CD4-positive, alpha-beta T cell treated with Interleukin-6 at 100 ng/mL for 8 hours (primary cell): Measurements from ENCODE around the gene PIAS1.
"Not testable (repeated sequence)": the region's sequence is repeated elsewhere in the genome, so short reads cannot be mapped to it uniquely, and the experiment has no call there.

Experiments
- DNase-seq: peaks from one replicate; pipeline ENCODE4 v3.0.0-alpha.2; 2020; ENCODE audit warnings: mixed read lengths, low spot score

Gene PIAS1

GRCh38 chr15:68034719-68035293, 19.3 kb upstream of the PIAS1 start:
- DNase-seq = no peak

- no peak for DNase-seq
Measured at GRCh38 chr15:68038246-68038645, 15.9 kb upstream of the PIAS1 start.

- DNase-seq = no peak
Measured at GRCh38 chr15:68040144-68040543, 14.0 kb upstream of the PIAS1 start.

DNA sequence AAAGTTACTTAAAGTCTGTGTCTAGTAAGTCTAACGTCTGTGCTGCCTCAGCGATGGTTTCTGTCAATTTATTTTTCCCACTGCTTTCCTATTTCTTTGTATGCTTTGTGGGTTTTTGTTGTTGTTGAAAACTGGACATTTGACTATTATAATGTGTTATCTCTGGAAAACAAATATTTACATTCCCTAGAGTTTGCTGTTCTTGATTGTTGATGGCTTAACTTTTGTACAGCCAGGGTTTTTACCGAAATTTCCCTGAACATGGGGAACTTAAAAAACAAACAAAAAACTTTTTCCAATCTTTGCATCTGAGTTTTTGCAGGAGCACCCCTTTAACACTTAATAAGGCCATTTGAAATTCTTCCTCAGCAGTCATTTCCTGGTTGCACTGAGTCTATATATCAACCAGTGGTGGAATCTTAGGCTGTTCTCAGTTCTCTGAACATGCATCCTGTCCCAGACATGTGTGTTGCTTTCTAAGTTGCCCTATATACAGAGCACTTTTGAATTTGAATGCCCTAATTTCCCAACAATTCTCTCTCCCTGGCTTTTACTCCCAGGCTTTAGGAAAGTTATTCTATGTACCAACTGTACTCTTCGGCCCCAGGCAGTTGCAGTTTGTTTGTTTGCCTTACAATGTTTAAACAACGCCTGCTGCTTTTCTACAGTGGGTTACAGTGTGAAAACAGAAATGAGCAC, 11.8 kb upstream of the PIAS1 start:
- DNase-seq = no peak

- DNase-seq = no peak
Measured at GRCh38 chr15:68042855-68043222, 11.3 kb upstream of the PIAS1 start.

- DNase-seq = no peak
Measured at GRCh38 chr15:68045289-68046265, 8.5 kb upstream of the PIAS1 start.

- DNase-seq = no peak
Measured at GRCh38 chr15:68047826-68048225, 6.3 kb upstream of the PIAS1 start.

- no peak for DNase-seq
Measured at GRCh38 chr15:68051109-68051508, 3.0 kb upstream of the PIAS1 start.

DNA sequence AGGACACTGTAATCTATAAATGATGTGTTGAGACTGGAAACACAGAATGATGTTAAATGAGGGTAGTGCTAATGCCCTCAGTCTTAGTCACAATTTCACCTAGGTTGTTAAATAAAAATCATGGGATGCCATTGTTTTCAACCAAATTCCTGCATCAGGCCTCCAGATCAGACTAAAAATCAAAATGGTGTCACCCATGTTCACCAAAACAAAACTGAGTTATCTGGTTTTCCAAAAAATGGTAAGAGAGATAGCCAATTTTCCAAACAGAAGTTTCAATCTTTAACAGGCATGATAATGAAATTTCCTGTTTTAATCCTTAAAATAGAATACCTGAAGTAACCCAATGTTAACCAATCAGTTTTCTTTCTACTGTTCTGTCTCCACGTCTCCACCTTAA, 2.2 kb upstream of the PIAS1 start:
- DNase-seq = no peak

DNA sequence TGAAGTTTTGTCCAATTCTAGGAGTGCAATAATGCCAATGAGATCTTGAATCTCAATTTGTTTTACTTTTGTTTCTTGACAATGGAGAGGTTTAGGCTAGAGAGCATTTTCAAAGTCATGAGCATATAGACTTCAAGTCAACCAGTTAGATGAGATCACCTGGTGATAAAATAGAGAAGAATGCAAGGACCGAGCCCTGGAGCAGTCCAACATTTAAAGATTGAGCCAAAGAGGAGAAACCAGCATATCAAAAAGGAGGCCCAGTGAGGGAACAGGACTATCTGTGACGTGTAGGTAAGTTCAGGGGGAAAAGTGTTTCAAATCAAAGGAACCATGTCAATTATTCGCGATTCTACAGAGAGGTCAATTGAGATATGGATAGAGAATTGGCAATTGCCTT, 1.7 kb upstream of the PIAS1 start:
- DNase-seq = no peak

- no peak for DNase-seq
Measured at GRCh38 chr15:68053001-68053400, 1.1 kb upstream of the PIAS1 start.

DNA sequence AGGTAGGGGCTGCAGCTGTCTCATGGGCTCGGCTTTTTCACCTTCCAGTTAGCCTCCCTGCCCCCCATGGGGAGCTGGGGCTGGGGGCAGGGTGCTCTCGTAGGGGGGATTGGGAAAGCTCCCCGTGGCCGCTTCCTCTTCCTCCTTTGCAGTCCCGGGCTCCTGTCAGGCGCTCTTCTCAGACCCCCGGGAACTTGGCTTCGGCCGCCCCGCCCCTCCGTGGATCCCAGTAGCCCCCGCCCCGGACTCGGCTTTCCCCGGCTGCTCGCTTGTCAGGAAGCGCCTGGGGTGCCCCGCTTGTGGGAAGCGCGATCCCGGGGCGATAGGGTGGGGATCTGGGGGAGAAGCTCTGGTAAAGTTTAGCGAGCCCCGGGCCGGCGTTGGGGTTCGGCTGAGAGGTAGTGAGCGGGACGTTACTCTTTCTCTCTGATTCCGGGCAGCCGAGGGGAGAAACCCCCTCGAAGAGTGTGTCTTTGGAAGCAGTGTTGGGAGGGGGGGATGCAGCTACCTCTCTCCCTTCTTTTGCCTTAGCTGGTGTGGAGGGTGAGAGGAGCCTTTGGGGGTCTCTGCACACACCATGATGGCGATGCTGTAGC, 611 bp downstream of the PIAS1 start:
- peak; percentile 8 for DNase-seq

GRCh38 chr15:68055224-68055705, 1.1 kb downstream of the PIAS1 start:
- DNase-seq = peak; percentile 51

GRCh38 chr15:68056097-68056865, 2.2 kb downstream of the PIAS1 start:
- no peak for DNase-seq

GRCh38 chr15:68057034-68057433, 2.9 kb downstream of the PIAS1 start:
- DNase-seq = no peak

GRCh38 chr15:68057758-68058157, 3.6 kb downstream of the PIAS1 start:
- DNase-seq = no peak

DNA sequence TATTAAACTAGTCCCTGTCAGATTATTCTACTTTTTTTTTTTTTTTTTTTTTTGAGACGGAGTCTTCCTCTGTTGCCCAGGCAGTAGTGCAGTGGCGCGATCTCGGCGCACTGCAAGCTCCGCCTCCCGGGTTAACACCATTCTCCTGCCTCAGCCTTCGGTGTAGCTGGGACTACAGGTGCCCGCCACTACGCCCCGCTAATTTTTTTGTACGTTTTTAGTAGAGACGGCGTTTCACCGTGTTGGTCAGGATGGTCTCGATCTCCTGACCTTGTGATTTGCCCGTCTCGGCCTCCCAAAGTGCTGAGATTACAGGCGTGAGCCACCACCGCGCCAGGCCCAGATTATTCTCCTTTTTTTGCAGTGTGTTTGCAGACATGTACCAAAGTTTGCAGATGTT, 4.9 kb downstream of the PIAS1 start:
- not testable (repeated sequence) for DNase-seq

GRCh38 chr15:68059630-68060029, 5.5 kb downstream of the PIAS1 start:
- no peak for DNase-seq

- no peak for DNase-seq
Measured at GRCh38 chr15:68061171-68061570, 7.1 kb downstream of the PIAS1 start.

- DNase-seq = no peak
Measured at GRCh38 chr15:68061602-68062001, 7.5 kb downstream of the PIAS1 start.

GRCh38 chr15:68062214-68062613, 8.1 kb downstream of the PIAS1 start:
- DNase-seq = no peak
